ENCODE data around the gene PECR.
"Not testable (repeated sequence)": the region's sequence is repeated elsewhere in the genome, so short reads cannot be mapped to it uniquely, and the experiment has no call there.

The PECR gene

DNA sequence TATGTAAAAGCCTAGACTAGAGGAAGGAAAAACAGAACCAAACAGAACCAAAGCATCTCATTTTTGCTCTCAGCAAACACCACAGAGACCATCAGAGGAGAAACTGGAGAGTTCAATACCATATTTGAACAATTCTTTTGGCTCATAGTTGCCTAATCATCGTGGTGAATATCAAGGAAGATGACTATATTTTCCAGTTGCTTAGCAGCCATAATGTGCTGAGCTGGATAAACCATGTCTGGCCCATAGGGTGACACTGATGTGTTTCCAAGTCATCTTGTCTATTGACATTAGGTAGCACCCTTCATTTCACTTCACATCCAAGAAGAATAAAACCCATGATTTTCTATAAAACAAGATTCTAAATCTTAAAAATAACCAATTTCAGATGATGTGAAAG lies 21.6 kb upstream of the PECR start:
- DNase-seq = no peak

DNA sequence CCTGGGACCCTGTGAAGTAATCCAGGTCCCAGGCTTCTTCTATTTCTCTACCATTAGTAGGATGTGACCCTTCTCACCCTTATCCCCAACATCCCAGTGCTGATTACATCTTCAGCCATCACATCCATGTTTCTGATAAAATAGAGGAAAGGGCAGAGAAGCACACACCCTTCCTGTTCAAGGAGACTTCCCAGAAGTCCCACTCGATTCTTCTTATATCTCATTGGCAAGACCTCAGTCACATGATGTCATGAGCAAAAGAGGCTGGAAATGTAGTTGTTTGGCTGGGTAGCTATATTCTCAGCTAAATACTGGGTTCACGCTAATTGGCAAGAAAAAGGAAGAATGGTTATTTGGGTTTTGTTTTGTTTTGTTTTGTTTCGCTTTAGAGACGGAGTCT lies 19.5 kb upstream of the PECR start:
- no peak for DNase-seq

- DNase-seq = no peak
Measured at GRCh38 chr2:216098421-216099334, 17.1 kb upstream of the PECR start.

GRCh38 chr2:216094701-216095100 lies 13.1 kb upstream of the PECR start:
- DNase-seq = no peak

- no peak for DNase-seq
Measured at GRCh38 chr2:216092646-216093045, 11.0 kb upstream of the PECR start.

GRCh38 chr2:216090369-216090786 lies 8.8 kb upstream of the PECR start:
- DNase-seq = no peak

DNA sequence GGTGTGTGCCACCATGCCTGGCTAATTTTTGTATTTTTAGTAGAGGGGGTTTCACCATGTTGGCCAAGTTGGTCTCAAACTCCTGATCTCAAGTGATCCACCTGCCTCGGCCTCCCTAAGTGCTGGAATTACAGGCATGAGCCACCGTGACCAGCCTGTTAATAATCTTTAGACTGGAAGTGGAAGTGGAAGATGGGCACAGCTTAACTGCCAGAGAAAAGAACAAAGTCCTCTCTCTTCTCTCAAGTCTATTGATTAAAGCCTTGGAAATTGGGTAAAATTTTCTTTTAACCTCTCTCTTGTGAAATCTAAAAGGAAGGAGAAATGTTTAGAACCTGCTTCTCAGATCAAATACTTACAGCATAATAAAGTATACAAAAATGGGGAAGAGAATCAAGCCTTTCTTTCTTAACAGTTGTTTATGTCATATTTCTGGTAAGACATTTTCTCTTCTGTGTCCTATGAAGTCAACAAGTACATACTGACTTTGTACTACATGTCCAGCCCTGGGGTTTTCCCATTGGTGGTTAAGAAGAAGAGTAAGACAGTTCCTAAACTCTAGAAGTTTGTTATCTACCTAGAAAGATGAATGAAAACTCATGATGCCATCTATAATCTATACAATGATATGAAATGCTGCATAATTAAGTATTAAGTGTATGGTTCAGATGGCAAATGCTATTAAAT lies 4.7 kb upstream of the PECR start:
- no peak for DNase-seq

GRCh38 chr2:216084547-216084946 lies 2.9 kb upstream of the PECR start:
- no peak for DNase-seq

DNA sequence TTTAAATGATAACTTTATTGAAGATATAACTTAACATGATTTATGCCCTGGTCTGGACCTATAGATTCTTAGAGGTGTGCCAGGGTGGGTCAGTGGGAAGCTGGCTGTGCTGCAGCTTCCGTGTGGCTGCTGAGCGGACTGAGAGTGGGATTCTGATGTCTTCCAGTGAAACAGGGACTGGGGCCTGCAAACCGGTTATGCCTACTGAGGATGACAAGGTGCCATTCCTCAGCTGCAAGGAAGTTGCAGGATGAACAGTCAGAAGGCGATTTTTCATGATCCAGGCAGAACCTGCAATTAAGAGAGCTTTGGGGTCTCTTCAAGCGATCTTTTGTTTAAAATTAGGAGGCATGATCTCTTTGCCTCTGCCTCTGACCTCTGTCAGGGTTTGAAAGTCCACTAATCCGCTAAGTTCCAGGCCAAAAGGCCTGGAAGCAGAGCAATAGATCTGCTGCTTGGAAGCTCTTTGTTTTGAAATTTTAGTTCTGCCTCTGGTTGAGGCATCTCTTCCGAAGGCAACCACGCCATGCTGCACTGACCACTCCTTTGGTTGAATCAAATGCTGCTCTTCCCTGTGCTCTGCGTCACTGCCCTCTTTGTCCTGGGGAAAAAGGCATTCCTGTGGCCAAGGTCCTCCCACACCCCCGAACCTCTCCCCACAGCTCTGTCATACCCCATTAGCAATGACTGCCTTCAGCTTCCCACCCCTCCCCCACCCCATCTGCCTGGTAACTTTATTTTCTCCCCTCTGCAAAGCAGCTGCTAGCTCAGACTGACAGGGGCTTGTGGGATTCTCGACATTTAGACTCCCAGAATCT lies 2.1 kb upstream of the PECR start:
- DNase-seq = peak; percentile 6

DNA sequence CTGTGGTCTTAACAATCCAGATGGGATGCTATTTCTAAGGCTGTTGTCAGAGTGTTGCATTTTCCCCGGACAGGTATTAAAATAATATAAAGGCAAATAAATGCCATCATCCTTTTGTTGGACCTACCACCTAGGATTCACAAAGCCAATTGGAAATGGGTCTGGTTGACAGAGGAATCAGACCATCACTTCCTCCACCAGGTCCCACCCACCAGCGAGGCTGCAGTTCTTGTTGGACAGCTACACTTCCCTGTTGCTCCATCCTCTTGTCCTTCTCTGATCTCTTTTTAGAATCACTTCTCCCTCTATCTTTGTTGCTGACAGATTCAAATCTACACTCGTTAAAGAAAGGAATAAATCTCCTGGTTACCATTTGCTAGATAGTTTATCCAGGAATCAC lies 1.2 kb upstream of the PECR start:
- peak; percentile 2 for DNase-seq

- DNase-seq = no peak
Measured at GRCh38 chr2:216082117-216082711, 605 bp upstream of the PECR start.

DNA sequence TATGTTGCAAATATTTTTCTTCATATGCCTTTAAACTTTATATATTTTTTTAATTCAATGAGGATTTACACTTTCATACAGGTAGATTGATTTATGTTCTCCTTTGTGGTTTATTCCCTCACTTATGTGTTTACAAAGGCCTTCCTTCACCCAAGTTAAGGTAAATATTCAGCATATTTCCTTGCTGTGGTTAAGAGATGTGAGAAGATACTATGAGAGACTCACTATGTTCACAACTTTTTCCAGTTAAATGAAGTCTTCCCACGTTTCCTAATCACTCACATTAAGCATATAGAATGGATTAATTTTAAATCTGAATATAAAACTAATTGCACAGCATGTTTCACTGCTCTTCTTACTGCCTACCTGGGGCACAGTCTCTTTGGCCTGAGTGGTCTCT lies 597 bp downstream of the PECR start:
- no peak for DNase-seq

GRCh38 chr2:216080048-216080447 lies 1.6 kb downstream of the PECR start:
- DNase-seq = not testable (repeated sequence)

GRCh38 chr2:216078776-216079175 lies 2.8 kb downstream of the PECR start:
- DNase-seq = no peak

- no peak for DNase-seq
Measured at GRCh38 chr2:216075510-216076485, 5.8 kb downstream of the PECR start.

- no peak for DNase-seq
Measured at GRCh38 chr2:216074794-216075193, 6.8 kb downstream of the PECR start.

DNA sequence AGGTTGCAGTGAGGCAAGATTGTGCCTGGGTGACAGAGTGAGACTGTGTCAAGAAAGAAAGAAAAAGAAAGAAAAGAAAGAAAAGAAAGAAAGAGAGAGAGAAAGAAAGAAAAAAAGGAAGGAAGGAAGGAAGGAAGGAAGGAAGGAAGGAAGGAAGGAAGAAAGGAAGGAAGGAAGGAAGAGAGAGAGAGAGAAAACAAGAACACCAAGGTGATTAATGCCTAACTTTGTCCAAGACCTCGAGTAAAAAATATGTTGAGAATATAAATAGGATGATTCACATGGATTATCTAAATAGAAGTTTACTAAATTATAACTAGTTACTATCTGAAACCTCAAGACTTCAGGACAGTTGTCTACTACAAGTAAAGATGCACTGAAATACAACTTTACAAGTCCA lies 7.2 kb downstream of the PECR start:
- no peak for DNase-seq

- DNase-seq = no peak
Measured at GRCh38 chr2:216073773-216074172, 7.8 kb downstream of the PECR start.

GRCh38 chr2:216072473-216072872 lies 9.1 kb downstream of the PECR start:
- no peak for DNase-seq

DNA sequence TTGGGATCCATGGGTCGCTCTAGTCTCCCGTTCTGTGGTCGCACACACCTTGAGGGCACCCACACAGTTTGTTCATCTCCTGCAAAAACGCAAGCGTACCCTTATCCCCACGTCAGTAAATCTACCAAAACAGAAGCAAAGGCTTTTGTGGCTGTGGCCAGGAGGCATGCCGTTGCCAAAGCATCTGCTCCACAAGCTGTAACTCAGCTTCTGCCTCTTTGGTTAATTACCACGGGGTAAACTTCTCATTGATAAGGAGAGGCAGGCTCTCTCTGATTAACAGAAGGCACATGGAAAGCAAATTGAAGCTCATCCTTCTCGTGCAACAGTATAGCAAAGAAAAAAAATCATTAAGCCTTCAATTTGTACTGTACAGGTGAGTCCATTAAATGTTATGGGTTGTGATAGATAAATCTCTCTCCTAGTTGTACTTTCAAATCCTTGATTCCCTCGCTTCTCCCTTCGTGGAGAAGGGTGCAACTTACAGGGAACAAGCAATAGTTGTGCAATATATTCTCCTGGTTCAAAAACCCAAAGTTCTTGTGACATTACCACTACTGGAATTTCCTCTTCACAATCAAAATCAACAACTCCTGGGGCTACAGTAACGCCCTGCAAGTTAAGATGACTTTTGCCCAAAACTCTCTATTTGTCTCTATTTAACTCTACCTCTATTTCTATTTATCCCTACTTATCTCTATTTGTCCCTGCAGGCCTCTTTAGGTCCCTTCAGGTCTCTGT lies 10.3 kb downstream of the PECR start:
- no peak for DNase-seq

DNA sequence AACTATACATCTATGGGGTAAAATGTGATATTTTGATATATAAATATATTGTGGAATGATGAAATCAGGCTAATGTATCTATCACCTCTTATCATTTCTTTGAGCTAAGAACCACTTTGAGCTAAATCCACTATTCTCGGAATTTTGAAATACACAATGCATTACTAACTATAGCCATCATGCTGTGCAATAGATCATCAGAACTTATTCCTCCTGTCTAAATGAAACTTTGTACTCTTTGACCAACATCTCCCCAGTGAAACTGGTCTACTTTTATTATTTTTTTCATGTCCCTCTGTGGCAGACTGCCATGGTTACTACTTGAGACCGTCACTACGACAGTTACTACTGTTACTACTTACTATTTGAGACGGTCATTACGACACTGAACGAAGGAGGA lies 11.4 kb downstream of the PECR start:
- no peak for DNase-seq
